Measurements from ENCODE around the gene CENPX. TPM values are rescaled to one million over a fixed set of nuclear protein-coding genes. Genes with fewer than 3 reads are reported as not detected.

CENPX gene
- total and polyA plus RNA-seq, 12 donors = 15.8 to 132 (median 23.6) TPM

- intact Hi-C loops (cut with DNase I) = loop anchor here in 1 of 10 donors (5.0 kb wide), 1 partner anchor 41 kb away; no protein-coding TSS in a partner anchor
- TF ChIP-seq, protein P1, sequence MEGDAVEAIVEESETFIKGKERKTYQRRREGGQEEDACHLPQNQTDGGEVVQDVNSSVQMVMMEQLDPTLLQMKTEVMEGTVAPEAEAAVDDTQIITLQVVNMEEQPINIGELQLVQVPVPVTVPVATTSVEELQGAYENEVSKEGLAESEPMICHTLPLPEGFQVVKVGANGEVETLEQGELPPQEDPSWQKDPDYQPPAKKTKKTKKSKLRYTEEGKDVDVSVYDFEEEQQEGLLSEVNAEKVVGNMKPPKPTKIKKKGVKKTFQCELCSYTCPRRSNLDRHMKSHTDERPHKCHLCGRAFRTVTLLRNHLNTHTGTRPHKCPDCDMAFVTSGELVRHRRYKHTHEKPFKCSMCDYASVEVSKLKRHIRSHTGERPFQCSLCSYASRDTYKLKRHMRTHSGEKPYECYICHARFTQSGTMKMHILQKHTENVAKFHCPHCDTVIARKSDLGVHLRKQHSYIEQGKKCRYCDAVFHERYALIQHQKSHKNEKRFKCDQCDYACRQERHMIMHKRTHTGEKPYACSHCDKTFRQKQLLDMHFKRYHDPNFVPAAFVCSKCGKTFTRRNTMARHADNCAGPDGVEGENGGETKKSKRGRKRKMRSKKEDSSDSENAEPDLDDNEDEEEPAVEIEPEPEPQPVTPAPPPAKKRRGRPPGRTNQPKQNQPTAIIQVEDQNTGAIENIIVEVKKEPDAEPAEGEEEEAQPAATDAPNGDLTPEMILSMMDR (IDR thresholded peaks at IDR 0.05) = no peak
These were observed 14.3 kb downstream of the CENPX start for GRCh38 chr17:82008258-82008940.

GRCh38 chr17:82007495-82008257, 15.0 kb downstream of the CENPX start:
- TF ChIP-seq, protein P1 (IDR thresholded peaks at IDR 0.05) = peak in 1 of 9 donors; percentile 15
- Histone ChIP-seq H3K27me3 (no peaks in the 10 kb centered on the region), H3K36me3 (peaks cover 0 to 14% (median 0%) of the 10 kb centered on the region in 9 donors), H3K4me1 (peaks cover 12 to 59% (median 36%) of the 10 kb centered on the region in 9 donors), H3K9me3 (no peaks in the 10 kb centered on the region), H3K4me3 (no peak overlapping the region), H3K27ac (no peak overlapping the region)
- 79 to 83% methylated on average over 30 of the region's 30 CpGs for WGBS, 2 donors
- DNase-seq (no peak), ATAC-seq (peak in 2 of 8 donors; percentile 1 to 3)
- intact Hi-C loops (cut with DNase I) = loop anchor here in 1 of 10 donors (5.0 kb wide), 1 partner anchor 40 kb away; no protein-coding TSS in a partner anchor

More at GRCh38 chr17:82008258-82008940, 14.3 kb downstream of the CENPX start:
- H3K4me3 ChIP-seq = no peak overlapping the region
- DNase-seq (no peak), ATAC-seq (no peak)
- H3K27me3 ChIP-seq = no peaks in the 10 kb centered on the region
- H3K36me3 ChIP-seq = peaks cover 0 to 16% (median 0%) of the 10 kb centered on the region in 9 donors
- H3K4me1 ChIP-seq = peaks cover 18 to 59% (median 38%) of the 10 kb centered on the region in 9 donors
- H3K27ac ChIP-seq = no peak overlapping the region
- no peaks in the 10 kb centered on the region for H3K9me3 ChIP-seq
- WGBS, 2 donors = 85 to 86% methylated on average over 26 of the region's 26 CpGs

GRCh38 chr17:82007228-82007494, 15.5 kb downstream of the CENPX start:
- Histone ChIP-seq H3K9me3 (no peaks in the 10 kb centered on the region), H3K4me1 (peaks cover 10 to 56% (median 33%) of the 10 kb centered on the region in 9 donors), H3K27ac (peak overlapping the region in 1 of 10 donors; percentile 9), H3K4me3 (no peak overlapping the region), H3K27me3 (no peaks in the 10 kb centered on the region), H3K36me3 (peaks cover 0 to 9% (median 0%) of the 10 kb centered on the region in 9 donors)
- TF ChIP-seq, protein P1 (IDR thresholded peaks at IDR 0.05) = no peak
- DNase-seq (no peak), ATAC-seq (no peak)
- WGBS, 2 donors = 81 to 85% methylated on average over 6 of the region's 6 CpGs
- intact Hi-C loops (cut with DNase I) = loop anchor here in 1 of 10 donors (5.0 kb wide), 1 partner anchor 40 kb away; no protein-coding TSS in a partner anchor

GRCh38 chr17:82006468-82007227, 16.0 kb downstream of the CENPX start:
- TF ChIP-seq, protein P1 (IDR thresholded peaks at IDR 0.05) = no peak
- no peaks in the 10 kb centered on the region for H3K27me3 ChIP-seq
- DNase-seq (peak in 1 of 2 donors; percentile 50), ATAC-seq (peak in 7 of 8 donors; percentile 5 to 72 (median 33))
- H3K9me3 ChIP-seq = no peaks in the 10 kb centered on the region
- intact Hi-C loops (cut with DNase I) = loop anchor here in 1 of 10 donors (5.0 kb wide), 1 partner anchor 39 kb away; no protein-coding TSS in a partner anchor
- WGBS, 2 donors = 57 to 64% methylated on average over 23 to 24 of the region's 24 CpGs
- peaks cover 10 to 56% (median 33%) of the 10 kb centered on the region in 9 donors for H3K4me1 ChIP-seq
- H3K27ac ChIP-seq = peak overlapping the region in 3 of 10 donors; percentile 30 to 40 (median 39)
- peaks cover 0 to 5% (median 0%) of the 10 kb centered on the region in 9 donors for H3K36me3 ChIP-seq
- H3K4me3 ChIP-seq = no peak overlapping the region
